Stimulated activated CD4-positive, alpha-beta T cell treated with anti-CD3 and anti-CD28 coated beads, Interleukin-12 subunit alpha, Interleukin-12 subunit beta, amount 100 ng/mL, for 48 hours (primary cell): Measurements from ENCODE around the gene PSMD6.
A peak's percentile ranks its signal among the peaks of the same experiment; 100 is the strongest.

Experiments
- DNase-seq, 3 donors: peaks; one replicate each; pipeline ENCODE4 v3.0.0-alpha.2; 2020; ENCODE audit warnings: low read depth in 2 of 3, low spot score in 1 of 3

PSMD6 gene

DNA sequence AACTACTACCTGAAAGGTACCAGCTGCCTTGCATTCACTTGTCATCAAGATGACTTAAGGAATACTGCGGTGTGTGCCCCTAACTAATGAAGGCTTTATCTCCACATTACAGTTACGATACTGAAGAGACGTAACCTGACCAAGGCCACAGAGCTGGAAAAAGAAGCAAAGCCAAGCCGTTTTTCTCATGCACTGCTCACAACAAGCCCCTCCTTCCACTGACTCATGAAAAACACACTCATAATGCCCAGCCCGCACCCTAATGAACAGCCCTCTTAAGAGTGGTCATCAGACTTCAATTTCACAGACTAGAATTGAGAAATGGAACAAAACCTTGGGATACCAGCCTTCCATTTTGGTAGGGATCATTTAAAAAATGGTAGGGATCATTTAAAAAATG lies 11.6 kb downstream of the PSMD6 start:
- DNase-seq, result no peak

DNA sequence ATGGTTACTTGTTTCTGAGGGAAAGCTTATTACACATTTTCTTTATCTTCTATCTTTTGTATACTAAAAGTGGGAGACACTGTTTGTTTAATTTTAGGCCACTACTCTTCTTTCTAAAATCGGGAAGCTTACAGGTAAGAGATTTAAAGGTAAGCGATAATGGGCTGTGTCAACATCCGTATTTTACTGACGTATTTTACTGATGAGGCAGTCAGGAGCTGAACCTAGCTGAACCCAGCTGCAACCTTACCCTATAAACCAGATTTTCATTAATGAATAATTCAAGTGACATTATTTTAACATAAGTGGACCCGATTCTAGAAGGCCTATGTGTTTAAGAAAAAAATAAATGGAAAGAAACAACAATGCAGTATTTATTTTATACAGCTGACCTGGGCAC lies 13.1 kb downstream of the PSMD6 start:
- no peak for DNase-seq

GRCh38 chr3:64009528-64009927 lies 13.8 kb downstream of the PSMD6 start:
- no peak for DNase-seq

GRCh38 chr3:64008487-64009351 lies 14.6 kb downstream of the PSMD6 start:
- no peak for DNase-seq

DNA sequence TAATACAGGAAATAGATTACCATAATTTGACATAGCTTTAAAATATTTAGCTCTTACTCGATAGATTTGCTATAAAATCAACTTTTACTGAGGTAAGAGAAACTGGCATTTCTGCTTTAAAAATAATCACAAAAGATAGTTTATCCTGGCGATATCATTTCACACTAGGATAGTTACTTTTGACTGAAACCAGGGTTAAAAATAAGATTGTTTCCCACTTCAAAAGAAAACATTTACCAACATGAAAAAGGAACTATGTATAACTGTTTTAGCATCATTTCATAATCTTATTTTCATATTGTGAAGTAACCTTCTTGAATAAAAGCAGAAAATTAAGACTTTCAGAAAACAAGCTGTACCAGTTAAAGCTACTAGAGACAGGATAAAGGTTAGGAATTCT lies 15.3 kb downstream of the PSMD6 start:
- DNase-seq, result no peak

DNA sequence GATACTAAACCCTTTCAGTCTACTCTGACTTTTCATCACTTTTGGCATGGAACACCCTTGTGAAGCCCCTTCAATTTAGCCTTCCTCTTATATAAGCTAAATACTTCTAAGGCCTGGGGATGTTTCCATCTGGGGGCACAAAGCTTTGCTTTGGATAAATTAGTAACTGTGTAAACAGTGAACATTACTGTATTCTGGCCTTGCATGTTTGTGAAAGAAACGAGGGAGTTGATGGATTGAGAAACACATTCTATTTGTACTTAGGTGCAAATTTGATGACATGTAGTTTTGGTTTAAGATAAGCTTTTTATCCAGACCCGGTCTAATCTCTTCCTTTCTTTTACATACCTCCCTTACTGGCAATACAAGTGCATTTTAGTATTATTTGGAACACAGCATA lies 19.7 kb downstream of the PSMD6 start:
- no peak for DNase-seq

DNA sequence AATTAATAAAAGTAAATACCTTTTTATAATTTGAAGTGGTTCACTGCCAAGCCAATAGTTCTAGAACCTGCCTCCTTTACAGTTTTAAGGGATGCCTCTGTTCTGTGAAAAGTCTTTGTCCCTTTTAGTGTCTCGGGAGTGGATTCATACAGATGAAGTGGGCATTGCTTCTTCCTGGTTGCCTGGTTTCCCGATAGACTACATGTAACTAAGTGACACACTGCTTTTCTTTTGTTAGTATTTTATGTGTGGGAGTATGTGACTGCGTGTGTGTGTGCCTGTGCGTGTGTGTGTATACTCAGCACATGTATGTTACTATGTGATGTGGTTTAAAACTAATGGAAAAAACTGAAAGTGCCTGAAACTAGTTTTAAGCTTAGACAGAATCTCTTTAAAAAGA lies 21.1 kb downstream of the PSMD6 start:
- DNase-seq, result no peak

- DNase-seq, result no peak
These were observed 22.7 kb downstream of the PSMD6 start for GRCh38 chr3:64000453-64001055.

DNA sequence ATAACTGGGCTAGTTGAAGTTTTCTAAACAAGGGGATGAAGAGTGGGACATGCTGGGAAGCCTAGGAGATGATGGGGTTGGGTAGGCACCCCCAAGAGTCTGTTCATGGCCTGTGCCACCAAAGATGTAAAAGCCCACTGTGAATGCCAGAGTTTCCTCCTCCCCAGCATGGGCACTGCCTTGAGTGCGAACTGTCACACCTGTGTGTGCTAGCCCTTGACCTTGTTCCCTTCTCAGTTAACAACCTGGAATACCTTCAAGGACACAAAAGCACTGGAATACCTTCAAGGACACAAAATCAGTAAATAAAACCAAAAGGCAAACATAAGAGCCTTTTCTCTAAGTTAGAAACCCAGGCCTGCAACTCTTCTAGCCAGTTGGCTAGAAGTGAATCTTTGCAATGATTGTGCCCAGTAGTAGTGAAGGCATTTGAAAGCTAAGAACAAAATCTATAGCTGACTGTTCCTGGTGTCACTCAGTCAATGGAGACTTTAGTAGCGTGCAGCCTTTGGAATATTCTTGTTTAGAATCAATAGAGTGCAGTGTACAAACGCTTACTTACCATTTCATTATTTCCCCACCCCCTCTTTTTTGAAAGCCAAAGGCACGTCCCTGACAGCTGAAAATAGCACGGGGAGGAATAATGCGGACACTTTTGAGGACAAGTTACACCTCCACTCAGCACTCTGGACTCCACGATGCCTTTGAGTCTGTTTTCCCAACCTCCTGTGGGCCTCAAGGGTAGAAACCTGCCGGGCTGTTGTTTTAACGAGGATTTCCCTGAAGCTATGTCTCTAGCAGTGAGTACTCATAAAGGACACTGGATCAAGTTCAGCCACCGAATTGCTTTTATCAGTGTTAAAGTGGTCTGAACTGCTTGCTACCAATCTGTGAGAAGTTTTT lies 24.2 kb downstream of the PSMD6 start:
- no peak for DNase-seq

GRCh38 chr3:63995086-63995485 lies 28.2 kb downstream of the PSMD6 start:
- no peak for DNase-seq

DNA sequence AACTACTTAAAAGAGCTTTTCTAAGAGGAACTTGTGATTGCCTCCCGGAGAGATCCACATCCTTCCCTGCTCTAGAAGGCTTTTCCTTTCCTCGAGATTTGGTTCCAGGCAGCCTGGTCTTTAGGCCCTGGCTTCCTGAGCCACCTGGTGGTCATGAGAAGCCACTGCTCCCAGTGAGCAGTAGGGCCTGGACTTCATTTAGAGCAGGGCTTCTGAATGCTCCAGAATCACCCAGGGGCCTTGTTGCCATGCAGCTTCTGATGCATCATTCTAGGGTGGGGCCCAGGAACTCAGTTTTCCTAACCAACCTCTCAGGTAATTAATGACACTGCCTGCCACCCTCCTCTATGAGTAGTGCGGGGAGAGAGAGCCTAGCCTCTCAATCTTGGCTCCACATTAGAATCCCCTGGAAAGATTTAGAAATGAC lies 29.6 kb downstream of the PSMD6 start:
- peak; percentile 23 to 26 (median 25) for DNase-seq

DNA sequence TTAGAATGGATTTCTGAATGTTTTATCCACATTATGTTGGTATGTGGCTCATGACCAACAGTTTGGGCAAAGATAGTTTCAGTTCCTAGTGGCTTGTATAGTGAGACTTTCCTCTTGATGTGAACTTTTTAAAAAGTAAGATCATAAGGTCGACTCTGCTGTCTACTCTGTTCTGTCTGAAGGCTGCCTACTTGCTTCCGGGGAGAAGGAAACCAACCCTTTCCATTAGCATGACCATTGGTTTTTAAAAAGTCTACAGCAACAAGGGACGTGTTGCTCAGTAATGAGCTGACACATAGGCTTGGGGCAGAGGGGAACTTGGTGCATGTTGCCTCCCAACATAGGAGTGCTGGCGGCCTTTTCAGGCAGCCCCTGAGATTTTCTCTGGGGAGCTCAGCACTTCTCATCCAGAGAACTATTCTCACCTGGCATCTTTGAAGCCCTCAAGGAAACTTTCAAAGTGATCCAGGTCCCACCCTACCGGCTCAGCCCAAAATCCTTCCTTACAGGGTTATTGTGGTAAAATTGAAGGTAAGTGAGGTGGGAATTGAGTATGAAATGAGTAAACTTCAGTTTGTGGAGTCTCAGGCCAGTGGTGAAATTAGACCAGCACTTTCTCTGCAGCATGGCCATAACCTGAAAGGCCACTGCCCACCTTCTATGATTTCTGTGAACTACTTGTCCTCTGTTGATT lies 30.6 kb downstream of the PSMD6 start:
- no peak for DNase-seq

DNA sequence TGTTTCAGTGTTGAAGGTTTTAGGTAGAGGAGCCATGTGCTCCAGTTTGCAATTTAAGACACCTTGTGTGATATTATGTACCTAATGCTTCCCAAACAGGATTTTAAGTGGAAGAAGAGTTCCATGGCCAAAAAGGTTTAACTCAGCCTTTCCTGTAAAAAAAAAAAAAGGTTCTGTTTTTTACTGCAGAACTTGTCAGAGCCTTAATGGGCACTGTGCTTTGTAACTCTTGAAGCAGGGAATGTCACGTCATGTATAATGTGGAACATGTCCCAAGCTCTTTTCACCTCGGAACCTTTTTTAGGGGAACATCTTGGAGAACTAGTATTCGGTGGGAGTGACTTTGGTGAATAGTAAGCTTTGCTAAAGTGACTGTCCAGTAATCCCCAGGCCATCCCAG lies 31.6 kb downstream of the PSMD6 start:
- no peak for DNase-seq

DNA sequence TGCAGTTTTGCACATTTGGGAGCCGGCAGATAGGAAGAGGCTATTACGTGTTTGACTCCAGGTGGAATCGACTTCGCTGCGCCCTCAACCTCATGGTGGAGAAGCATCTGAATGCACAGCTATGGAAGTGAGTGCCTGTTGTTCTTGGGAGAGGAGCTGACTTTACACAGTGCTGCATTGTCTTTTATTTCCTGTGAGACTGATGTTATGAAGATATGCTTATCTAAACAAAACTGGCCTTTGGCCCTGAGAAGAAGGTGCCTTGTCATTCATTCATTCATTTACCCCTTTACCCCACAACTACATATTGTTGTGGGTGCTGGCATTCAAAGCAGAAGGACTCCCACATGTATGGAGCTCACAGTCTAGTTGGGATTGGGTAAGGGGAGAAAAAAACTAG lies 32.6 kb downstream of the PSMD6 start:
- no peak for DNase-seq

- DNase-seq, result no peak
These were observed 33.1 kb downstream of the PSMD6 start for GRCh38 chr3:63990204-63990603.

DNA sequence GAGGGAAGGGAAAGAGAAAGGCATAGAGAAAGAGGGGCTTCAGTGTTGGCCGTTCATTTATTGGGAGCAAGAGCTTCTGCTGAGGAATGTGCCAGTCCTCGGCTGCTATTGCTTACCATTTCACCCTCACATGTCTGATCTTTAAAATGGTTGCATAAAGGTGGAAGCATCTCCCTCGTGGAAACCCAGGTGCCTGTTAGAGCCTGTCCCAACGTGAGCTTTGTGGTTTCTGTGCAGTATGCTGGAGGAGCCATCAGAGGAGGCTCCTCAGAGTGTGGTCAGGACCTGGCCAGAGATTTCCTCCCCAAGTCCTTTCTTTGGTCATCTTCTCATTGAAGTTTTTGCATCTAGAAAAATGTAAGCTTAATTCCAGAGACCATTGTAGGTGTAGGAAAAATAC lies 34.4 kb downstream of the PSMD6 start:
- no peak for DNase-seq

- no peak for DNase-seq
These were observed 36.5 kb downstream of the PSMD6 start for GRCh38 chr3:63986831-63987230.

DNA sequence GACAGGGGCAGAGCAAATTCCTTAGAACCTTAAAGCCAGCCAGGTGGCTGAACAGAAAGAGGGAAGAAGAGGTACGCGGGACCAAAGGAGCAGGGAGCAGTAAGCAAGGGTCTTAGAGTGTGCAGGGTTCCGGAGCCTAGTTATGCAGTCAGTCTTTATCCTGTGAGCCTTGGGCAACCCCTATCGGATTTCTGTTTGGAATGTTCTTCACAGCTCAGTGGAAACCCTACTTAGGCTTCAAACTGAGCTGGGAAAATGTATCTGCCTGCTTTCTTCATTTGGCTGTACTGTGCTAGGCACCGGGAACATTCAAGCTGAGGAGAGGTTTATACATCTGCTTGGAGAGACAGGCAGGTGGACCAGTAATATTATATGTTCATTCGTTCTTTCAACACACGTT lies 37.1 kb downstream of the PSMD6 start:
- DNase-seq, result no peak

DNA sequence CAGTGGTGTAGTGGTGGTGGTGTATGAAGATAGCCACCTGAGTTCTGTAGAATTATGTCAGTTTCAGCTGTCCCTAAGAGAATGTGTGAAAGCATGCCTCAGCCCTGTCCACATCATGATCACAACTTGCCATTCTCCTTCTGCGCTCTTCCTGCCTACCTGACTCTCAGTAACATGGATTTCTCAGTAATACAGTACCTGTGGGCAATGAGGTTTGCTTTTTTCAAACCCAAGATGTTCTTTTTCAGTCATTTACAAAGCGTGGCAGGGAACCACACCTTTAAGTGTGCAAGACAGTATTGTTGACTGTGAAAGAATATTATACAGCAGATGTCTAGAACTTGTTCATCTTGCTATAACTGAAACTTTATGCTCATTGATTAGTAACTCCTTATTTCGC lies 38.9 kb downstream of the PSMD6 start:
- no peak for DNase-seq

DNA sequence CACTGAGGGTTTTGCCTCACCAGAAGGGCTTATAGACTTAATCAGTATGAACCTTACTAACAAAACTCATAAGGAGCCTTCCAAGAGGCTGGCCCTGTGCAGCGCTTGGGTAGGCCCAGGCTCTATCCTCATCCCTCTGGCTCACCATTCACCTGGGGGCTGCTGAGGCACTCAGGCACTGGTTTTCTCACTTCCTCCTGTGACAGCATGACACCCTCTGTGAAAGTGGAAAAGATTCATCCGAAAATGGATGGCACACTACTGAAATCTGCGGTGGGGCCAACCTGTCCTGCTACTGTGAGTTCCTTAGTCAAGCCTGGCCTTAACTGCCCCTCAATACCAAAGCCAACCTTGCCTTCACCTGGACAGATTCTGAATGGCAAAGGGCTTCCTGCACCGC lies 41.3 kb downstream of the PSMD6 start:
- no peak for DNase-seq

DNA sequence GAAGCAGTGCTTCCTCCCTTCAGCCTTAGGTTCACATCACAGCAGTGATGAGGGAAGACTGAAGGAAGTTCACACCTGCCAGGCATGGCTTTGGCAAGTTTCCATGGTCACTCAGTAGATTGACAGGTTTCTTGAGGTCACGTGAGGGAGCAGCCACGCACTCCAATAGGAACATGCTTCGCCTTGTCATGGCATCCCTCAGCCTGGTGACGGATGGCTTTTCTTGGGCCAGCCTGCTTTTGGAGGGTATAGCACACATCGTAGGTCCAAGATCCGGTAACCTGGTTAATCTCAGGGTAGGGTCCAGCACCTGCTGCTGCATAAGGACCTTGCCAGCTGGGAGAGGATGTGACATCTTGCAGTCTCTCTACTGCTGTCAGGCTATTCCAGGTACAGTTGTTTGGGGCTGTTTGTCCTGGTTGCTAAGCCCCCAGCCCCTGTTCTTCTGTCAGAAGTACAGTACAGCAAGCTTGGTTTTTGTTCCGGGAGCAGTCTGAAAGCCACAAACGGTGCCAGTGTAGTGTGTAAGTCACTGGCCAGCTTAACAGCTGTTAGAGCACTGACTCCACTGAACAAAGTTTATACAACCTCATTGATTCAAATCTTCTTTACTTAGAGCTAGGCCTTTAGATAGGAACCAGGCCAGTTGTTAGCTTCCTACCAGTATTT lies 42.3 kb downstream of the PSMD6 start:
- DNase-seq, result no peak
